PC-3 (cell line): Measurements from ENCODE around the gene SDC1.

Experiments used
- EZH2 ChIP-seq: fragments of 300-600 bp; sonication (generic); IDR thresholded peaks from one replicate; pipeline ENCODE4 v1.6.1; 2017; ENCODE audit warnings: antibody characterized with exemption, mild to moderate bottlenecking, low read length; ENCODE audit not compliant: unreplicated experiment
- TF ChIP-seq, protein P1 (sequence below): fragments of 300-600 bp; sonication (generic); conservative IDR thresholded peaks from 2 replicates; pipeline ENCODE4 v1.5.1; 2017; ENCODE audit warnings: antibody characterized with exemption, low read depth, mild to moderate bottlenecking, low read length

- TF ChIP-seq, protein P1, sequence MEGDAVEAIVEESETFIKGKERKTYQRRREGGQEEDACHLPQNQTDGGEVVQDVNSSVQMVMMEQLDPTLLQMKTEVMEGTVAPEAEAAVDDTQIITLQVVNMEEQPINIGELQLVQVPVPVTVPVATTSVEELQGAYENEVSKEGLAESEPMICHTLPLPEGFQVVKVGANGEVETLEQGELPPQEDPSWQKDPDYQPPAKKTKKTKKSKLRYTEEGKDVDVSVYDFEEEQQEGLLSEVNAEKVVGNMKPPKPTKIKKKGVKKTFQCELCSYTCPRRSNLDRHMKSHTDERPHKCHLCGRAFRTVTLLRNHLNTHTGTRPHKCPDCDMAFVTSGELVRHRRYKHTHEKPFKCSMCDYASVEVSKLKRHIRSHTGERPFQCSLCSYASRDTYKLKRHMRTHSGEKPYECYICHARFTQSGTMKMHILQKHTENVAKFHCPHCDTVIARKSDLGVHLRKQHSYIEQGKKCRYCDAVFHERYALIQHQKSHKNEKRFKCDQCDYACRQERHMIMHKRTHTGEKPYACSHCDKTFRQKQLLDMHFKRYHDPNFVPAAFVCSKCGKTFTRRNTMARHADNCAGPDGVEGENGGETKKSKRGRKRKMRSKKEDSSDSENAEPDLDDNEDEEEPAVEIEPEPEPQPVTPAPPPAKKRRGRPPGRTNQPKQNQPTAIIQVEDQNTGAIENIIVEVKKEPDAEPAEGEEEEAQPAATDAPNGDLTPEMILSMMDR = no peak
- TF ChIP-seq EZH2 = no peak
Observed at GRCh38 chr2:20273042-20273441, 48.1 kb upstream of the SDC1 start.
